Adipocyte (in vitro differentiated cells): Measurements from ENCODE around the gene DOCK1.
A peak's percentile ranks its signal among the peaks of the same experiment; 100 is the strongest.

Experiments
- DNase-seq: peaks from one replicate; pipeline ENCODE4 v3.0.0-alpha.2; 2015; ENCODE audit warnings: low read depth
- H3K27me3 ChIP-seq: replicated peaks from 2 replicates; pipeline ENCODE4 v1.7.0; 2013; ENCODE audit warnings: mild to moderate bottlenecking, low read length, moderate library complexity; ENCODE audit not compliant: control insufficient read depth, insufficient read depth
- H3K36me3 ChIP-seq: 2 replicates; pipeline ENCODE4 v1.7.0; 2013; ENCODE audit warnings: low read length, mild to moderate bottlenecking, moderate library complexity; ENCODE audit not compliant: control insufficient read depth, insufficient read depth, severe bottlenecking
- H3K4me1 ChIP-seq: 2 replicates; pipeline ENCODE4 v1.7.0; 2013; ENCODE audit warnings: mild to moderate bottlenecking, low read length, moderate library complexity; ENCODE audit not compliant: control insufficient read depth, insufficient read depth
- H3K4me3 ChIP-seq: 2 replicates; pipeline ENCODE4 v1.7.0; 2013; ENCODE audit warnings: mild to moderate bottlenecking, low read length, moderate library complexity
- H3K9ac ChIP-seq: 2 replicates; pipeline ENCODE4 v1.7.0; 2013; ENCODE audit warnings: mild to moderate bottlenecking, low read length, moderate library complexity
- H3K9me3 ChIP-seq: 2 replicates; pipeline ENCODE4 v1.7.0; 2013; ENCODE audit warnings: mild to moderate bottlenecking, low read length, moderate library complexity; ENCODE audit not compliant: control insufficient read depth

Gene DOCK1

DNA sequence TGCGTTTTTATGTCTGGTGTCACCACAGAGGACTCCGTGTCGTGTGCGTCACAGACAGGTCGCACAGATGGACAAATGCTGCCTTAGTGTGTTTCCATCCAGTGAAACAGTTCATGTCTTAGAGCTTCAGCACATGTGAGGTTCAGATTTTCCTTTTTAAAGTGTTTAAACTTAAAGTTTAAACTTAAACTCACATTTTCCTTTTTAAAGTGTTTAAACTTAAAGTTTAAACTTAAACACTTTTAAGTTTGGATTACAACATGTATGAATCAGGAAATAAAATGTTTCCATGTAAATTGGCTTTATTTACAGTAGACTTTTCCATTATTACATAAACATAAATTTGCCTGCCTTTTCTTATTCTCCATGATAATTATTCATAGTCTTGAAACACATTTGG lies 223.9 kb downstream of the DOCK1 start:
- DNase-seq = no peak
- Histone ChIP-seq H3K4me1 (peaks cover 7% of the 10 kb centered on the region), H3K4me3 (no peak overlapping the region), H3K9ac (no peak overlapping the region), H3K9me3 (no peaks in the 10 kb centered on the region), H3K27me3 (no peaks in the 10 kb centered on the region), H3K36me3 (peaks cover 43% of the 10 kb centered on the region)

DNA sequence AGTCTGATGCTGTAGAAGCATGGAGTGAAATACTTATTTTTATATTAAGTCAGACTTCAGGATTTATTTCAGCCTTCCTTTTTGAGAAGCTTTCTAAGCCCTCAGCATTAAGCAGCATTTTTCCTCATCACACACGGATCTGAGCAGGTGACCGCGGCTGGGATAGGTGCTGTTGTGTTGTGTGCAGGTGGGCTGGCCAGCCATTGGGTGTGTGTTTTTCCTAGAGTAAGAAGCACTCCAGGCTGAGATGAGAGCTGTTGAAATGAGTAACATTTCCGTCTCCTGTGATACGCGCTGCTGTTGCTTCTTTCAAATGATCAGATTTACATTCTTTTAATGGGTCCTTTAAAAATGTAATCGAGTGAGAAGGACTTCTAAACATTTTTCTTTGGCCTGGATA lies 227.2 kb downstream of the DOCK1 start:
- no peaks in the 10 kb centered on the region for H3K9me3 ChIP-seq
- peaks cover 7% of the 10 kb centered on the region for H3K4me1 ChIP-seq
- no peak overlapping the region for H3K4me3 ChIP-seq
- peaks cover 33% of the 10 kb centered on the region for H3K36me3 ChIP-seq
- no peaks in the 10 kb centered on the region for H3K27me3 ChIP-seq
- no peak for DNase-seq
- H3K9ac ChIP-seq = no peak overlapping the region

DNA sequence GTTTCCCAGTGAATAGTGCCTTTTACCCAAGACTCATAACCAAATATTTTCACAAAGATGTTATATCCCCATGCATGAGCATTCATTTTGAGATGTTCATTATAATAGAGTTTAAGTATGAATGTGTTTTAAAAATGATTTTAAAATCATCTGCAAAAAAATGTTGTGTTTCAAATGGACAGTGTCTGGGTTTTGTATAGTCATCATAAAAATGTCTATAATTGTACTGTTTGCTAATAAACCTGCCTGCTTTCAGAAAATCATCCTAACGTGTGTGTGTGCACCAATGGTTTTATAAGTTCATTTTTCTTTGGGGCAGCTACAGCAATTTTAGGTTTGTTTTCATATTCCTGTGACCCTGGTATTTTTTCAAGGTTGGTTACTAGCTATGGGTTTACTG lies 228.0 kb downstream of the DOCK1 start:
- Histone ChIP-seq H3K4me3 (no peak overlapping the region), H3K9me3 (no peaks in the 10 kb centered on the region), H3K36me3 (peaks cover 35% of the 10 kb centered on the region), H3K27me3 (no peaks in the 10 kb centered on the region), H3K9ac (no peak overlapping the region), H3K4me1 (peaks cover 7% of the 10 kb centered on the region)
- DNase-seq = no peak

DNA sequence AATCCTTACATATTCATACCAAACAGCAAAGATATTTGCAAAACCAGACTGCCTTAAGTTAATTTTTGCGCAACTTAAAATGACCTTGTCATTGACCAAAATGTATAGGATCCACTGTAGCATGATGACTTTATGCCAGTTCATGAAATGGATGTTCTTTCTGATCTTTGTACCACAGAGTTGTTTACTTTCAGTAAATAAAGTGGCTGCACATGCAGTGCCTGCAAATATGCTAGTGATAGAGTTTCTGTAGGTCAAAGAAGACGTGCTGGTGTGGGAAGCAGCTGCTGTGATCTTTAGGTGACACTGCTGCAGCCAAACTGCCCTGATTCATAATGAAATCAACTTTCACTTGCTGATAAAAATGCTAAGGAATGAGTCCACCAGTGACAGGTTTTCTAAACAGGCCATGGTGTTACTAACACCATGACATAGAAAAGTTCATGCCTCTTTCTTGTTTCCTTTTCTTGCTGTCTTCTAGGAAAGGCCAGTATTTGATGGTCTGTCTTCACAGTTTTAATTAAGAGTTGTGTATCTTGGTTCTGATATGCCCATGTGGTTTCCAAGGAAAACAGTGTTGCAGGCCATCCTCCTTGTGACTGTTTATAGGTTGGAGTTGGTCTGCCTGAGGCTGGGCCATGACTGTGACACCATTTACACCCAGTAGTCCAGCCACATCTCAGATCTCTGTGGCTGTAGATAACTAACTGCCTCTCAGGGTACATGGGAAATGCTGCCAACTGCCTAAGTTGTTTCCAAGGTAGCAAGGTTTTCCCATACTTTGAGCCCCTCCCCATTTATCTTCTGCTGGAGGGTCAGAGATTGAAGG lies 228.7 kb downstream of the DOCK1 start:
- peaks cover 35% of the 10 kb centered on the region for H3K36me3 ChIP-seq
- peaks cover 7% of the 10 kb centered on the region for H3K4me1 ChIP-seq
- no peak overlapping the region for H3K9ac ChIP-seq
- DNase-seq = no peak
- no peaks in the 10 kb centered on the region for H3K9me3 ChIP-seq
- H3K4me3 ChIP-seq = no peak overlapping the region
- H3K27me3 ChIP-seq = no peaks in the 10 kb centered on the region

DNA sequence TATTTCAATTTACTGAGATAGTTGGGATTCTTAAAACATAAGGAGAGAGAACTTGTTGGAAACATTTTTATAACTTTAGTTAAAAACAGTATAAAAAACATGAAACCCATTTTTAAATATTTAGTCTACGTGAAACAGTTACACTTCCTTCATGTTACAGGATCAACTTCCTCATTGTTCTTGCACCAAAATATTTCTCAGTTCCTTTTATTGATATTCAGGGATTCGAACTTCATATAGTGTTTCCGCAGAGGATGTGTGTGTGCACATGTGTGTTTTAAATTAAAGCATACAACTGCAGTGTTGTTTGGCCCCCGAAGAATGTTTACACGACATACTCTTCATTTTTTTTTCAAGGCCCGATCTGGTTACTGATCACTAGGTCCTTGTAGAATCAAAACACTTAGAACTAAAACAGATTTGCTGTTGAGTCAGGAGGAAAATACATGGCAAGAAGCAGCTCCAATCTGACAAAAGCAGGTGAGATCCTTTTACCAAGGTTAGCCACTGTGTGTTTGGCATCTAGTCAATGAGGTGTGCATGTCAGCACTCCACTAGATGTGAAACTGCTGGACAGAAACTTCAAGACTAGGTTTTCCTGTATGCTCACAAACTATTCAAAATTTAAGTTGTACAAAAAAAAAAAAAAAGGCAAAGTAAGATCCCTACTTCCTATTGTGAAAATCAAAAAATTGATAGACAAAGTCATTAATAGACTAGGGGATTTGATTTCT lies 230.8 kb downstream of the DOCK1 start:
- H3K4me3 ChIP-seq = no peak overlapping the region
- no peak for DNase-seq
- H3K9ac ChIP-seq = no peak overlapping the region
- H3K9me3 ChIP-seq = no peaks in the 10 kb centered on the region
- H3K4me1 ChIP-seq = peaks cover 7% of the 10 kb centered on the region
- H3K27me3 ChIP-seq = no peaks in the 10 kb centered on the region
- peaks cover 38% of the 10 kb centered on the region for H3K36me3 ChIP-seq

DNA sequence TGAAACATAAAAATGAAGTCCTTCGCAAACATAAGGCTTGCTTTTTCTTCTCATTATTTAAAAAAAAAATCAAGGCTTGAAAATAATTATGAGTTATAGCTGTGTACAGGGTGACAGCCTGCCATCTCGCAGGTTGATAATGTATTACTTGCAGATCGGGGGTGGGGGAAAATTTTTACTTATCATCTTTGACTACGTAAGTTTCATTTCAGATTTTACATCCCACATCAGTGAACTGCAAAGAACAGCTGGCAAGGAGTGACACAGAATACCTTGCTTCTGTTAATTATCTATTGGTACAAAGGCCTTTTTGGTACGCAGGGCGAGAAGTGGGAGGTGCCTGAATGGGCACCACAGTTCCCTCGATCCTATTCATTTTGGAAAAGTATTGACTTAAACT lies 232.2 kb downstream of the DOCK1 start:
- H3K4me1 ChIP-seq = no peaks in the 10 kb centered on the region
- H3K4me3 ChIP-seq = no peak overlapping the region
- no peak overlapping the region for H3K9ac ChIP-seq
- peaks cover 38% of the 10 kb centered on the region for H3K36me3 ChIP-seq
- H3K27me3 ChIP-seq = no peaks in the 10 kb centered on the region
- no peaks in the 10 kb centered on the region for H3K9me3 ChIP-seq
- DNase-seq = no peak

DNA sequence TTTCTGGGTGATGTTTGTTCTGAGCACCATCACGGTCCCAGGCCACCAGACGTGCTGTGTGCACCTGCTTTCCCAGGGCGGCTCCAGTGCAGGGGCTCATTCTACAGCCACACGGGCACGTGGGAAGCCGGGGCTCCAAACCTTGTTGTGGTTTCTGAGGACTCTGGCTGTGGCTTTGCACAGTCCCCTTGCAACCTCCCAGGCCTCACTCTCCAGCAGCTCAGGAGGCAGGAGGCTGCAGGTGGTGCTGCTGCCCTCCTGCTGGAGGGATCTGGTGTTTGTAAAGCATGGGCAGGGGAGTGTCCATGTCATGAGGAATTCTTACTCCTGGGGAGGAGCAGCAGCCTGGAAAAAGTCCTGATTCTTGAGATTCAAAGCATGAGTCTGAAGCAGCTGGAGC lies 236.9 kb downstream of the DOCK1 start:
- Histone ChIP-seq H3K4me3 (no peak overlapping the region), H3K27me3 (no peaks in the 10 kb centered on the region), H3K4me1 (peaks cover 9% of the 10 kb centered on the region), H3K9me3 (no peaks in the 10 kb centered on the region), H3K36me3 (peaks cover 27% of the 10 kb centered on the region), H3K9ac (no peak overlapping the region)
- DNase-seq = no peak

DNA sequence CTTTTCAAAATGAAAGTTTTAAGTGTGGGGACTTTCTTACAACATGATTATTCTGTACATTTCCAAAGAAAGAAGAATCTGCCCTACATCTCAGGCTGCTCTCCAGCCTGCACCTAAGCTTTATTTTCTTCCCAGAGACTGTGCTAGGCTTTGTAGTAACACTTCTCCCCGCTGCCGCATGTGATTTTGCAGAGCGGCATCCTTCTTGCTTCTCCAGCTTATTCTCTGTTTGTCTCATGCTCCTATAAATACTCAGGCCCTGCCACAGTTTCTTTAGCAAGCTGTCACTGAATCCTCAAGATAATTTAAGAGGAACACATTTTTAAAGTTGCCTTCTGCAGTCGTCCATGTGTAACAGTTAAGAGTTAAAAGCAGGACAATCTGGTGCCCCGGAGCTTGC lies 237.6 kb downstream of the DOCK1 start:
- H3K9ac ChIP-seq = no peak overlapping the region
- H3K36me3 ChIP-seq = peaks cover 26% of the 10 kb centered on the region
- H3K4me3 ChIP-seq = no peak overlapping the region
- H3K4me1 ChIP-seq = peaks cover 9% of the 10 kb centered on the region
- no peaks in the 10 kb centered on the region for H3K9me3 ChIP-seq
- DNase-seq = no peak
- H3K27me3 ChIP-seq = no peaks in the 10 kb centered on the region

DNA sequence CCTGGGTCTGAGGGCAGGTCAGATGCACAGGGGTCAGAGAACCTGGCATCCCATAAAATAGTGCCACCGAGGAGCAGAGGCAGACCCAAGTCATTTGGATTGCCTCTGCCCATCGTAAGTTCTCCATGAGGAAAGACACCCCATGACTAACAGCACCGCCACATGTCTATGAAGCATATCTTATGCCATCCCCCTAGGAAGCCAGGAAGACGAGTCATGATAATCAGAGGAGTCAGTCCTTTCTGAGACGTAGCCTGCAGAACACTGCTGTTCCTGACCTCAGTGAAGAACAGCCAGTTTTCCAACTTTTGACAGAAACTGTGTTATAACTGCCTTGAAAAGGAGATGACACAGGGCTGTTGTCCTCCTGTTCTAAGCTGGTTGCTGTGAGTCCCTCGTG lies 239.9 kb downstream of the DOCK1 start:
- Histone ChIP-seq H3K27me3 (no peaks in the 10 kb centered on the region), H3K36me3 (peaks cover 5% of the 10 kb centered on the region), H3K4me1 (peaks cover 25% of the 10 kb centered on the region), H3K4me3 (no peak overlapping the region), H3K9me3 (no peaks in the 10 kb centered on the region), H3K9ac (no peak overlapping the region)
- DNase-seq = peak; percentile 48

DNA sequence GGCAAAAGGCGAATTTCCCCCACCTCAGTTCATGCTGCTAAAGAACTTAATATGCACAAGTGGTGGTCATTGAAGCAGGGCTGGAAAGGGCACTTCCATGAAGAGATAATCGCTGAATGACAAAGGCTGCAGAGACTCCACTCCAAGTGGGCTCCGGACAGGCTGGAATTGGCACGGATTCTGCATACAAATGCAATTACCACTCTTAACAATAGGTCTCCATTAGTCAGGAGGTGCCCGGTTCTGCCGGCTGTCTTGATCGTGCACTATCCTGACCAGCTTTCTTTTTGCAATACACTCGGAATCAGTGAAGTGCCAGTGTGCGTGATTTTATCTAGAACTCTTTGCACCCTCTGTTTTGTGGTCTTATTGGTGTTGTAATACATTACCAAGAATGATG lies 241.4 kb downstream of the DOCK1 start:
- DNase-seq = no peak
- peaks cover 25% of the 10 kb centered on the region for H3K4me1 ChIP-seq
- no peaks in the 10 kb centered on the region for H3K36me3 ChIP-seq
- no peaks in the 10 kb centered on the region for H3K27me3 ChIP-seq
- no peak overlapping the region for H3K4me3 ChIP-seq
- H3K9me3 ChIP-seq = no peaks in the 10 kb centered on the region
- no peak overlapping the region for H3K9ac ChIP-seq

DNA sequence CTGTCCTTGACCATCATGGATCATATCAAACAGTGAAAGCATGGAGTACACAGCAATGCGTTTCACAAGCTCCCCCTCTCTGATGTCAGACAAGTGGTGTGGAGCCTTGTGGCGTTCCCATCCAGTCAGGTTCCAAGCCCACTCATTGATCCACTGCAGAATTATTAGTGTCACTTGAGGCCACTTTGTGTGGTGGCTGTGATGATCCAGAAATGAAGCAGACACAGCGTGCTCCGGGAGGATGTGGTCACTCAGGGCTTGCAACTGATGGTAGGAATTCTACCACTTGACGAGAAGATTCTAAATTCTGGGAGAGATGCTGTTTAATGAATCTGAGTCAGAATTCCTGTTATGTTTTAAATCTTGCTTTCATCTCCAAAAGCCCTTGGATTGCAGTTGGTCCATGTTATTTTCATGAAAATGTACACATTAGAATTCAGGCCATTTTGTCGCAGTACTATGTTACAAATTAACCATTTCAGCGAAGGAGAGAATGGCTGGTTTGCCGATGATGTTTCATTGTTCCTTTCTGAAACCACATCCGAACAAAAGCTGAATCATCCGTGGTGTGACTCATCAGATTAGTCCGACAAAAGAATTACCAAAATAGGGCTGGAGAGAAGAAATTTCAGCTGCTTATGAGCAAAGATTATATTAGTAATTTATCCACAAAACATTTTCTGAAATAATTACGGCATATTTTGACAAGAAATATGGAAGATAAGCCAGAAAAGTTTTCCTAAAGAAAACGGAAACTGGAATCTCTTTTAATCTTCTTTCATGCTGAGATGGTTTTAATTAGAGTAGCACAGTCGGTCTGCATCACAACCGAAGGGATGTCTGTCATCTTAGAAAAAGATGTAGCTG lies 243.1 kb downstream of the DOCK1 start:
- DNase-seq = peak; percentile 85

More for the DNA sequence above, 243.1 kb downstream of the DOCK1 start:
- Histone ChIP-seq H3K4me1 (peaks cover 25% of the 10 kb centered on the region), H3K36me3 (no peaks in the 10 kb centered on the region), H3K9ac (peak overlapping the region; percentile 70), H3K27me3 (no peaks in the 10 kb centered on the region), H3K9me3 (no peaks in the 10 kb centered on the region), H3K4me3 (peak overlapping the region; percentile 46)
